Kidney (tissue), 14 donors: ENCODE results near the gene SYT14. TPM values are rescaled to one million over a fixed set of nuclear protein-coding genes. Genes with fewer than 3 reads are reported as not detected.
"Not testable (repeated sequence)": the region's sequence is repeated elsewhere in the genome, so short reads cannot be mapped to it uniquely, and the experiment has no call there.

Source experiments
- DNase-seq, 5 donors: peaks; one replicate each; pipeline ENCODE4 v3.0.0-alpha.2; 2013 to 2020
- FAIRE-seq: peaks from 2 replicates; lab custom pipeline; 2012; peaks lifted over from hg19 to GRCh38; lab: Jason Lieb, UNC
- H3K27ac ChIP-seq, 2 donors: one replicate each; pipeline ENCODE4 v1.7.0; 2013; ENCODE audit warnings: low read depth in 2 of 2, low read length in 2 of 2, inconsistent platforms in 1 of 2
- H3K27me3 ChIP-seq: one replicate; pipeline ENCODE4 v1.7.1; 2013; ENCODE audit warnings: low read length, inconsistent platforms; ENCODE audit not compliant: control insufficient read depth, insufficient read depth
- H3K36me3 ChIP-seq, 3 donors: one replicate each; pipeline versions ENCODE4 v1.7.0 to v1.7.1; 2013; ENCODE audit warnings: low read length in 3 of 3, control low read depth in 1 of 3, inconsistent platforms in 1 of 3; ENCODE audit not compliant: insufficient read depth in 3 of 3, control insufficient read depth in 2 of 3
- H3K4me1 ChIP-seq, 3 donors: one replicate each; pipeline versions ENCODE4 v1.7.0 to v1.7.1; 2013; ENCODE audit warnings: low read length in 3 of 3, inconsistent platforms in 1 of 3, low read depth in 1 of 3; ENCODE audit not compliant: control insufficient read depth in 2 of 3, insufficient read depth in 2 of 3
- H3K4me3 ChIP-seq, 3 donors: one replicate each; pipeline versions ENCODE4 v1.7.0 to v1.8.1; 2013; ENCODE audit warnings: low read length in 3 of 3, control low read depth in 1 of 3, inconsistent platforms in 1 of 3
- H3K9ac ChIP-seq, 3 donors: one replicate each; pipeline versions ENCODE4 v1.7.0 to v1.7.1; 2013; ENCODE audit warnings: low read length in 3 of 3, control low read depth in 1 of 3, inconsistent platforms in 1 of 3
- H3K9me3 ChIP-seq, 3 donors: one replicate each; pipeline versions ENCODE4 v1.7.0 to v1.7.1; 2013; ENCODE audit warnings: low read length in 3 of 3, control low read depth in 1 of 3, inconsistent platforms in 1 of 3; ENCODE audit not compliant: control insufficient read depth in 2 of 3, insufficient read depth in 1 of 3
- intact Hi-C: fragments of 100-400 bp; cut with DNase I; formaldehyde crosslinking; loops from one replicate; pipeline ENCODE4 v1.11.1; 2022
- polyA plus RNA-seq: library from polyadenylated mRNA; stranded (reverse); fragments of 350-450 nt; fragmentation: Illumina TruSeq; extraction: RNeasy Lipid Tissue Mini Kit (QIAGEN cat#74804); gene quantifications from one replicate; pipeline ENCODE4 v1.2.3, GENCODE V29; 2014; ENCODE audit warnings: low read depth, low replicate concordance; ENCODE audit not compliant: insufficient read depth
- total RNA-seq: library from RNA; stranded (reverse); fragmentation: NEBNext Ultra II Directional; extraction: Animal tissue kit (Norgen Biotek cat#: 25700); gene quantifications from one replicate; pipeline ENCODE4 v1.2.1, GENCODE V29; 2021
- TF ChIP-seq, protein P1 (sequence below): IDR thresholded peaks from 3 replicates; pipeline ENCODE4 v1.5.1; 2012; ENCODE audit warnings: mild to moderate bottlenecking, moderate library complexity, borderline replicate concordance; ENCODE audit not compliant: insufficient read depth; ENCODE audit errors: extremely low read depth
- donor health status: control.
- donor health status: control.
- donor health status: control.
- donor health status: control.
- donor health status: control.
- donor health status: DM: yes; HTN: yes; CAD: no.
- donor health status: Normal renal cell carcinoma (clear cell type).

The SYT14 gene
- total and polyA plus RNA-seq, 2 donors from 2014 or later = 0.22 to 1.3 TPM

DNA sequence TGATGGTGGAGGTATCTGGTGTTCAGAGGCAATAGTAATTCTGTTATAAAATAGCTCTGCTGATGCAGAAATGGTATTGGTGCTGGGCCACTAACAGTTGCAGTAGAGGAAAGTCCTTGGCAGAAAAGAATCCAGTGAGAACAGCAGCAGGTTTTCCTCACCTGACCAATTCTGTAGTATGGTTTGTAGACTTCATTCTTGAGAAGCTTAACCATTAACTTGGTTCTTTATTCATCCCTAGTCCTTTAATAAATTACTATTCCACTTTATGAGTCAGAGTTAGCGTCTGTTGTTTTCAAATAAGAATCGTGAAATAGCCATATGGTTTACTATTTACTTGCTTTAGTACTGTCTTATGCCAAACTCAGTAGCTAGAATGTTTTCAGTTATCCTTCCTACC lies 166.1 kb downstream of the SYT14 start:
- TF ChIP-seq, protein P1, sequence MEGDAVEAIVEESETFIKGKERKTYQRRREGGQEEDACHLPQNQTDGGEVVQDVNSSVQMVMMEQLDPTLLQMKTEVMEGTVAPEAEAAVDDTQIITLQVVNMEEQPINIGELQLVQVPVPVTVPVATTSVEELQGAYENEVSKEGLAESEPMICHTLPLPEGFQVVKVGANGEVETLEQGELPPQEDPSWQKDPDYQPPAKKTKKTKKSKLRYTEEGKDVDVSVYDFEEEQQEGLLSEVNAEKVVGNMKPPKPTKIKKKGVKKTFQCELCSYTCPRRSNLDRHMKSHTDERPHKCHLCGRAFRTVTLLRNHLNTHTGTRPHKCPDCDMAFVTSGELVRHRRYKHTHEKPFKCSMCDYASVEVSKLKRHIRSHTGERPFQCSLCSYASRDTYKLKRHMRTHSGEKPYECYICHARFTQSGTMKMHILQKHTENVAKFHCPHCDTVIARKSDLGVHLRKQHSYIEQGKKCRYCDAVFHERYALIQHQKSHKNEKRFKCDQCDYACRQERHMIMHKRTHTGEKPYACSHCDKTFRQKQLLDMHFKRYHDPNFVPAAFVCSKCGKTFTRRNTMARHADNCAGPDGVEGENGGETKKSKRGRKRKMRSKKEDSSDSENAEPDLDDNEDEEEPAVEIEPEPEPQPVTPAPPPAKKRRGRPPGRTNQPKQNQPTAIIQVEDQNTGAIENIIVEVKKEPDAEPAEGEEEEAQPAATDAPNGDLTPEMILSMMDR = no peak
- H3K4me1 ChIP-seq = no peaks in the 10 kb centered on the region
- H3K9ac ChIP-seq = no peak overlapping the region
- FAIRE-seq (peak; percentile 61), DNase-seq (peak in 2 of 5 donors; percentile 38 to 42)
- H3K27ac ChIP-seq = no peak overlapping the region
- intact Hi-C loops = no loop called here
- H3K36me3 ChIP-seq = no peaks in the 10 kb centered on the region
- H3K9me3 ChIP-seq = no peaks in the 10 kb centered on the region
- no peaks in the 10 kb centered on the region for H3K27me3 ChIP-seq
- H3K4me3 ChIP-seq = no peak overlapping the region

DNA sequence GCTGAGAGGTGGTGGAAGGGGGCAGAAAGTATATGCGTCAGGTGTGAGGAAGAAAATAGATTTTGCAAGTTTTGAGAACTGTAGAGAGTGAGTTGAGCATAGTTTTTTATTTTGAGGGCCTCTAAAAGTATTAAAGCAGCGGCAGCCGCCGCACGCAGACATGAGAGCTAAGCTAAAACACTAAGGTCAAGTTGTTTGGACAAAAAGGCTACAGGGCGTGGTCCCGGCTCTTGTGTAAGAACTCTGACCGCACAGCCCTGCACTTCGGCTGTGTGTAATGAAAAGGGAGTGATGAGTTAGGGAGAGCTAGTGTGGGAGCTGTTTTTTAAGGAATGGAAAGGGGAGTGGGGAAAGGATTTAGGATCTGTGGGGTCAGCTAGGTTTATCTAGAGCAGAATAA lies 174.9 kb downstream of the SYT14 start:
- FAIRE-seq, H3K9me3 ChIP-seq, intact Hi-C loops, H3K9ac ChIP-seq, DNase-seq, H3K36me3 ChIP-seq, H3K4me3 ChIP-seq, H3K27ac ChIP-seq, H3K27me3 ChIP-seq, H3K4me1 ChIP-seq: not testable (repeated sequence)

- no peaks in the 10 kb centered on the region for H3K27me3 ChIP-seq
- intact Hi-C loops = no loop called here
- H3K27ac ChIP-seq = no peak overlapping the region
- no peaks in the 10 kb centered on the region for H3K9me3 ChIP-seq
- FAIRE-seq (no peak), DNase-seq (no peak)
- H3K9ac ChIP-seq = no peak overlapping the region
- no peaks in the 10 kb centered on the region for H3K36me3 ChIP-seq
- H3K4me3 ChIP-seq = no peak overlapping the region
- TF ChIP-seq, protein P1 = no peak
- H3K4me1 ChIP-seq = no peaks in the 10 kb centered on the region
Measured at GRCh38 chr1:210117198-210117597, 179.2 kb downstream of the SYT14 start.

DNA sequence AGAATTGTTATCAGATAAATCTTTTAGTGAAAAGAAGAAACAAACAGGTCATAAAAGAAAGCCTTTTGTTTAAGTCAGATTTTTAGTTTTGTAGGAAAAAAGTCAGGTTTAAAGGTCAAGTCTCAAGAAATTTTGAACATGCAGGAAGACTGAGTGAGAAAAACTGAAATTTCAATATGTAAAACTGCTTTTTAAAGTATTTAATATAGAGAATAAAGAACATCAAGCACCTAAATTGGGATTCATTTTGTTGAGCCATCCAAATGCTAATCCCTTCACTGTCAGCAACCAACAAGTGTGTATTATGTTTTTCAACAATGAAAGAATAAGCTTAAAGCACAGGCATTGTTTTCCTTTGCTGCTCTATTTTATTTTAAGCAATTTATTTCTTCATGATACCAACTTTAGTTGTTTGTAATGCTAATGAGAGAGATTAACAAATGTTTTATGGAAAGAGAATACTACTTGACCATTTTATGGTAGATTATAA lies 179.7 kb downstream of the SYT14 start:
- FAIRE-seq (no peak), DNase-seq (no peak)
- Histone ChIP-seq H3K9ac (no peak overlapping the region), H3K9me3 (no peaks in the 10 kb centered on the region), H3K27me3 (no peaks in the 10 kb centered on the region), H3K27ac (no peak overlapping the region), H3K4me3 (no peak overlapping the region), H3K4me1 (no peaks in the 10 kb centered on the region), H3K36me3 (no peaks in the 10 kb centered on the region)
- intact Hi-C loops = no loop called here
- TF ChIP-seq, protein P1 = no peak
